Measurements from ENCODE around the gene NOC3L.

NOC3L gene

GRCh38 chr10:94303929-94304328, 58.8 kb downstream of the NOC3L start:
- no peak for DNase-seq (ENCODE audit: low spot score)

GRCh38 chr10:94300042-94300441, 62.7 kb downstream of the NOC3L start:
- no peak for DNase-seq (ENCODE audit: low spot score)

GRCh38 chr10:94299417-94299816, 63.3 kb downstream of the NOC3L start:
- no peak for DNase-seq (ENCODE audit: low spot score)

- DNase-seq (ENCODE audit: low spot score), result no peak
Observed at GRCh38 chr10:94294168-94294567, 68.6 kb downstream of the NOC3L start.

GRCh38 chr10:94293354-94293753, 69.4 kb downstream of the NOC3L start:
- no peak for DNase-seq (ENCODE audit: low spot score)

GRCh38 chr10:94292434-94293090, 70.2 kb downstream of the NOC3L start:
- no peak for DNase-seq (ENCODE audit: low spot score)

GRCh38 chr10:94288361-94289101, 74.2 kb downstream of the NOC3L start:
- no peak for DNase-seq (ENCODE audit: low spot score)

GRCh38 chr10:94287336-94287735, 75.4 kb downstream of the NOC3L start:
- DNase-seq (ENCODE audit: low spot score), result no peak

- no peak for DNase-seq (ENCODE audit: low spot score)
Observed at GRCh38 chr10:94286901-94287300, 75.8 kb downstream of the NOC3L start.

- no peak for DNase-seq (ENCODE audit: low spot score)
Observed at GRCh38 chr10:94285271-94285670, 77.5 kb downstream of the NOC3L start.
